Activated naive CD4-positive, alpha-beta T cell treated with anti-CD3 and anti-CD28 coated beads, Interleukin-2, amount 10 ng/mL, durations not matched to agents 7 days and 5 days (primary cell): ENCODE measurements around the gene DCAF15.

Experiments
- CTCF ChIA-PET: fragments of 350-600 bp; sonication (Branson Sonifier 250); formaldehyde crosslinking; loops from one replicate; lab custom pipeline; 2021; ENCODE audit warnings: antibody characterized with exemption; lab: Charles Lee
- DNase-seq: peaks from one replicate; pipeline ENCODE4 v3.0.0-alpha.2; 2020
- H3K27ac Mint-ChIP-seq: one replicate; pipeline ENCODE4 v1.8.0; 2021; ENCODE audit warnings: mild to moderate bottlenecking, moderate library complexity, mixed read lengths
- H3K27me3 Mint-ChIP-seq: one replicate; pipeline ENCODE4 v1.8.0; 2021; ENCODE audit warnings: mild to moderate bottlenecking, mixed read lengths
- H3K36me3 Mint-ChIP-seq: one replicate; pipeline ENCODE4 v1.8.0; 2021; ENCODE audit warnings: mixed read lengths
- H3K4me1 Mint-ChIP-seq: one replicate; pipeline ENCODE4 v1.8.0; 2021; ENCODE audit warnings: mixed read lengths
- H3K4me3 Mint-ChIP-seq: one replicate; pipeline ENCODE4 v1.8.0; 2021; ENCODE audit warnings: mild to moderate bottlenecking, moderate library complexity, mixed read lengths
- H3K9me3 Mint-ChIP-seq: one replicate; pipeline ENCODE4 v1.8.0; 2021; ENCODE audit warnings: mixed read lengths

The DCAF15 gene

GRCh38 chr19:14004619-14005348 is 52.5 kb downstream of the DCAF15 start:
- peaks cover 10% of the 10 kb centered on the region for H3K36me3 Mint-ChIP-seq
- no peaks in the 10 kb centered on the region for H3K9me3 Mint-ChIP-seq
- no peak for DNase-seq

GRCh38 chr19:14005349-14006084 is 53.2 kb downstream of the DCAF15 start:
- Mint-ChIP-seq H3K36me3 (peaks cover 3% of the 10 kb centered on the region), H3K4me1 (peaks cover 60% of the 10 kb centered on the region), H3K4me3 (peak overlapping the region; percentile 86), H3K27ac (peak overlapping the region; percentile 82), H3K9me3 (no peaks in the 10 kb centered on the region), H3K27me3 (no peaks in the 10 kb centered on the region)
- DNase-seq, result peak; percentile 93
- CTCF ChIA-PET, result interaction anchor here (0.9 to 1.3 kb wide), 3 partner anchors 18 to 52 kb away, joined by 3 to 6 read pairs (median 3); partner anchors contain the start of gene IL27RA

More at GRCh38 chr19:14004619-14005348, 52.5 kb downstream of the DCAF15 start:
- H3K27ac Mint-ChIP-seq, result peak overlapping the region; percentile 82
- H3K4me3 Mint-ChIP-seq, result peak overlapping the region; percentile 67
- peaks cover 67% of the 10 kb centered on the region for H3K4me1 Mint-ChIP-seq
- no peaks in the 10 kb centered on the region for H3K27me3 Mint-ChIP-seq
- CTCF ChIA-PET, result interaction anchor here (0.5 to 1.3 kb wide), 4 partner anchors 19 to 73 kb away, joined by 3 to 6 read pairs (median 3); partner anchors contain the start of gene IL27RA

DNA sequence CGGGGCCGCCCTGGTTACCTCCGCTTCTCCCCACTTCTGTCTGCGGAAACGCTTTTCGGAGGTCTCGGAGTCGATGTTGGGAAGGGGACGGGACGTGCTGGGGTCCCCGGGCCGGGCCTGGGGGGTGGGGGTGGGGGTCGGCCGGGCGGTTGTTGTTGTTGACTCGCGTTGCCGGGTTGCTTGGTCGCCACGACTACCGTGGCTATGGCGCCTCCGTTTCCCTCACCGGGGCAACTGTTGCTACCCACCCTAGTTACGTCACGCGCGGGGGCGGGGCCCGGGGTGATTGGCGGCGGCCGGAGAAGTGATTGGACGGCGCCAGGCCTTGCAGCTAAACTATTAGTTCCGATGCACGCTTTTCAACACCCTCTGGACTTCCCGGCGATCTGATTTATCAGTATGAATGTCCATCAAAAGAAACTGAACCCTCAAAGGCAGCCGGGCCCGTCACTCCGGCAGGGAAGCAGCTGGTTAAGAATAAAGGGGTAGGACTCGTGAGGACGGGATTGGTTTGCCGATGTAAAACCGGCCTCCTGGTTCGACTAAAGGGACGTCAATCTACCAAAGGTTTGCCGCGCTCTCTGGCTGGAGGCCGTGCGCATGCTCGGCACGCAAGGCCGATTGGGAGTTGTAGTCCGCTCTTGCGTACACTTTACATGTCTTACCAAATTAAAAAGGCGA is 53.9 kb downstream of the DCAF15 start, which contains the start of gene RFX1:
Gene RFX1, minus strand, starts transcription at position 236 of the 681 bp plus-strand sequence. CDS start 12,477 bp downstream, outside the sequence.
- CTCF ChIA-PET, result interaction anchor here (1.1 to 1.7 kb wide), 2 partner anchors 25 to 52 kb away, joined by 3 read pairs; partner anchors contain the start of gene IL27RA
- Mint-ChIP-seq H3K9me3 (no peaks in the 10 kb centered on the region), H3K36me3 (no peaks in the 10 kb centered on the region), H3K27ac (peak within 1 kb of the TSS; percentile 96), H3K4me3 (peak within 1 kb of the TSS; percentile 86), H3K27me3 (no peaks in the 10 kb centered on the region), H3K4me1 (peaks cover 53% of the 10 kb centered on the region)
- DNase-seq, result peak; percentile 100

DNA sequence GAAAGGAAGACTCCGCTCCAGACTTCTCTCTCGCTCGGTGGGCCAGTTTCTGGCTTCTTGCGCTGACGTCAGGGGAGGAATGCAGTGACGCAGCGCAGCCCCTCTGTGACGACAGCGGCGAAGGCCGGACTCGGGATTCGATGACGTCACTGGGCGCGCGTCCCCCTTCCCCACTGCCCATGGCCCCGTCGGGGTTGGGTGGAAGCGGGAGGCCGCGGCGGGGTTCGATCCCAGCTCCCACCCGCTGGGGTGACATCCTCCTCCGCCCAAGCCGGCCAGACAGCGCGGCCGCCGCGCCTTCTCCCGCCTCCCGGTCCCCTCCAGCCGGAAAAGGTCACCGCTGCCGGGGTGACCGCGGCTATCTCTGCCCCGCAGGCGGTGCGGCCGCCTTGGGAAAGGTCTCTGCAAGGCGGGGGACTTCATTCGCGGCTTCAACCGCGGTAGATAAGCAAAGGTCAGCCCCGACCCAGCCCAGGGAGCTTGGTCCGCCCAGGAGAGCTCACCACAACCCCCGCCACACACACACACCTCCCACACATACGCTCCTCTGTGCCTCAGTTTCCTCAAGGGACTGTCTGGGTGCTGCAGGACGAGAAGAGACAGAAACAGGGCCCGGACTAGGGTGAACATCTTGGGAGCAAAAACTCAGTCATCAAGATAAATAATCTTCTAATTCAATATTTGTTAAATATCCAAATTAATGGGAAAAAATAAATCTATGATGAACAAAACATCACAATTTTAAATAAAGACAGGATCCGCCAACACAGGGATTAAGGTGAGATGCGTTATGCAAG is 54.7 kb downstream of the DCAF15 start:
- CTCF ChIA-PET, result interaction anchor here (1.1 to 1.7 kb wide), 2 partner anchors 25 to 52 kb away, joined by 3 read pairs; partner anchors contain the start of gene IL27RA
- Mint-ChIP-seq H3K36me3 (no peaks in the 10 kb centered on the region), H3K4me1 (peaks cover 45% of the 10 kb centered on the region), H3K27ac (peak overlapping the region; percentile 96), H3K4me3 (peak overlapping the region; percentile 86), H3K9me3 (no peaks in the 10 kb centered on the region), H3K27me3 (no peaks in the 10 kb centered on the region)
- no peak for DNase-seq
